ENCODE results near the gene WDR12. TPM values are rescaled to one million over a fixed set of nuclear protein-coding genes. Genes with fewer than 3 reads are reported as not detected.

Gene WDR12
- total and polyA plus RNA-seq, 4 donors: 9.4 to 36.1 (median 16.3) TPM

DNA sequence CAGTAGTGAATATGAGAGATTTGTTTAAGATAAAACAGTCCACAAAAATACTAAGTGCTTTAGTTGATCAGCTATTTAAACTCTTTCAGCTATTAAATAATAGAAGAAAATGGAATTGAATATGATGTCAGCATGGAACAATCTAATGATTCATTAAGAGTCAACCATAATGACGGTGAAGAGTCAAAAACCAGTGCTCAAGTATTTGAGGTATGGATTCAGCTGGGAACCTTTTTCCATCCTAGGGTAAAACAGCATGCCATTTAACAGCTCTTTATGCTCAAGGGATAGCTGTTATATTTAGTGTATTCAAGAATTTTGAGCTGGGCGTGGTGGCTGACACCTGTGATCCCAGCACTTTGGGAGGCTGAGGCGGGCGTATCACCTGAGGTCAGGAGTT is 30.3 kb upstream of the WDR12 start:
- 98 to 99% methylated on average over 4 of the region's 4 CpGs for WGBS, 2 donors
- TF ChIP-seq, protein P1, sequence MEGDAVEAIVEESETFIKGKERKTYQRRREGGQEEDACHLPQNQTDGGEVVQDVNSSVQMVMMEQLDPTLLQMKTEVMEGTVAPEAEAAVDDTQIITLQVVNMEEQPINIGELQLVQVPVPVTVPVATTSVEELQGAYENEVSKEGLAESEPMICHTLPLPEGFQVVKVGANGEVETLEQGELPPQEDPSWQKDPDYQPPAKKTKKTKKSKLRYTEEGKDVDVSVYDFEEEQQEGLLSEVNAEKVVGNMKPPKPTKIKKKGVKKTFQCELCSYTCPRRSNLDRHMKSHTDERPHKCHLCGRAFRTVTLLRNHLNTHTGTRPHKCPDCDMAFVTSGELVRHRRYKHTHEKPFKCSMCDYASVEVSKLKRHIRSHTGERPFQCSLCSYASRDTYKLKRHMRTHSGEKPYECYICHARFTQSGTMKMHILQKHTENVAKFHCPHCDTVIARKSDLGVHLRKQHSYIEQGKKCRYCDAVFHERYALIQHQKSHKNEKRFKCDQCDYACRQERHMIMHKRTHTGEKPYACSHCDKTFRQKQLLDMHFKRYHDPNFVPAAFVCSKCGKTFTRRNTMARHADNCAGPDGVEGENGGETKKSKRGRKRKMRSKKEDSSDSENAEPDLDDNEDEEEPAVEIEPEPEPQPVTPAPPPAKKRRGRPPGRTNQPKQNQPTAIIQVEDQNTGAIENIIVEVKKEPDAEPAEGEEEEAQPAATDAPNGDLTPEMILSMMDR (IDR thresholded peaks at IDR 0.05; ENCODE audit: control extremely low read depth, extremely low read depth): no peak
- Histone ChIP-seq H3K27me3 (ENCODE audit: control insufficient read depth in 3 of 3, insufficient read depth in 3 of 3, low read length in 2 of 3) (no peaks in the 10 kb centered on the region), H3K4me1 (ENCODE audit: control insufficient read depth in 5 of 5, insufficient read depth in 5 of 5, low read length in 5 of 5) (no peaks in the 10 kb centered on the region), H3K9me3 (ENCODE audit: control insufficient read depth in 4 of 4, insufficient read depth in 3 of 4, low read length in 3 of 4) (peaks cover 0 to 4% (median 0%) of the 10 kb centered on the region in 4 donors), H3K4me3 (no peak overlapping the region), H3K27ac (ENCODE audit: low read depth in 1 of 2, low read length in 1 of 2) (no peak overlapping the region), H3K9ac (ENCODE audit: insufficient read depth in 1 of 2, low read length in 2 of 2) (no peak overlapping the region), H3K36me3 (ENCODE audit: control insufficient read depth in 4 of 4, insufficient read depth in 4 of 4, low read length in 4 of 4) (peaks cover 1 to 12% (median 9%) of the 10 kb centered on the region in 4 donors)
- DNase-seq (no peak), ATAC-seq (ENCODE audit: insufficient read depth, low FRiP score) (no peak)

DNA sequence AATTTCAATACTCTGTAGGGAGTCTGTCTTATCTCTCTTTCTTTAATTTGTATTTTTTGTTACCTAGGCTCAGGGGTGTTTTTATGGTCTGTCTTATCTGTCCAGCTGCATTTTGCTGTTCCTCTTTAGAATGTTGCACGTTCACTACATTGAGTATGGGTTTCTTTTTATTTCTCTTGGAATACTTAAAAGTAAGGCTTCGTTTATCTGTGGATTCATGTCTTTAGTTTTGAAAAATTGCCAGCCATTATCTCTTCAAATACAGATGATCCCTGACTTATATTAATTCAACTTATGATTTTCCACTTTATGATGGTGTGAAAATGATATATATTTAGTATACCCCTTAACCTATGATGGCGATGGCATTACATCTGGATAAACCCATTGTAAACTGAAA is 27.5 kb upstream of the WDR12 start:
- Histone ChIP-seq H3K9ac (ENCODE audit: insufficient read depth in 1 of 2, low read length in 2 of 2) (no peak overlapping the region), H3K9me3 (ENCODE audit: control insufficient read depth in 4 of 4, insufficient read depth in 3 of 4, low read length in 3 of 4) (no peaks in the 10 kb centered on the region), H3K4me1 (ENCODE audit: control insufficient read depth in 5 of 5, insufficient read depth in 5 of 5, low read length in 5 of 5) (no peaks in the 10 kb centered on the region), H3K27ac (ENCODE audit: low read depth in 1 of 2, low read length in 1 of 2) (no peak overlapping the region), H3K4me3 (no peak overlapping the region), H3K36me3 (ENCODE audit: control insufficient read depth in 4 of 4, insufficient read depth in 4 of 4, low read length in 4 of 4) (peaks cover 1 to 7% (median 4%) of the 10 kb centered on the region in 4 donors), H3K27me3 (ENCODE audit: control insufficient read depth in 3 of 3, insufficient read depth in 3 of 3, low read length in 2 of 3) (no peaks in the 10 kb centered on the region)
- ATAC-seq (ENCODE audit: insufficient read depth, low FRiP score): no peak
- WGBS, 2 donors: 97 to 98% methylated on average over 3 of the region's 3 CpGs
- DNase-seq: no peak
- TF ChIP-seq, protein P1 (IDR thresholded peaks at IDR 0.05; ENCODE audit: control extremely low read depth, extremely low read depth): no peak

DNA sequence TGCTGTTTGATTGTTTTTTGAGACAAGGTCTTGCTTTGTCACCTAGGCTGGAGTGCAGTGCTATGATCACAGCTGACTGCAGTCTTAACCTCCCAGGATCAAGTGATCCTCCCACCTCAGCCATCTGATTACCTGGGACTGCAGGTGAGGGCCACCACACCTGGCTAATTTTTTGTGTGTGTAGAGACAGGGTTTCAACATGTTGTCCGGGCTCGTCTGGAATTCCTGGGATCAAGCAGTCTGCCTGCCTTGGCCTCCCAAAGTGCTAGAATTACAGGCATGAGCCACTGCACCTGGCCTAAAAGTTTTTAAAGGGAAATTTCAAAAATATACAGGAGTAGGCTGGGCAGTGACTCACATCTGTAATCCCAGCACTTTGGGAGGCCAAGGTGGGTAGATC is 23.0 kb upstream of the WDR12 start:
- Histone ChIP-seq H3K4me1 (ENCODE audit: control insufficient read depth in 5 of 5, insufficient read depth in 5 of 5, low read length in 5 of 5) (no peaks in the 10 kb centered on the region), H3K9ac (ENCODE audit: insufficient read depth in 1 of 2, low read length in 2 of 2) (no peak overlapping the region), H3K27ac (ENCODE audit: low read depth in 1 of 2, low read length in 1 of 2) (no peak overlapping the region), H3K9me3 (ENCODE audit: control insufficient read depth in 4 of 4, insufficient read depth in 3 of 4, low read length in 3 of 4) (no peaks in the 10 kb centered on the region), H3K36me3 (ENCODE audit: control insufficient read depth in 4 of 4, insufficient read depth in 4 of 4, low read length in 4 of 4) (peaks cover 0 to 9% (median 2%) of the 10 kb centered on the region in 4 donors), H3K4me3 (no peak overlapping the region), H3K27me3 (ENCODE audit: control insufficient read depth in 3 of 3, insufficient read depth in 3 of 3, low read length in 2 of 3) (no peaks in the 10 kb centered on the region)
- TF ChIP-seq, protein P1 (IDR thresholded peaks at IDR 0.05; ENCODE audit: control extremely low read depth, extremely low read depth): no peak
- ATAC-seq (ENCODE audit: insufficient read depth, low FRiP score) (no peak), DNase-seq (no peak)
- 95 to 96% methylated on average over 2 of the region's 2 CpGs for WGBS, 2 donors

DNA sequence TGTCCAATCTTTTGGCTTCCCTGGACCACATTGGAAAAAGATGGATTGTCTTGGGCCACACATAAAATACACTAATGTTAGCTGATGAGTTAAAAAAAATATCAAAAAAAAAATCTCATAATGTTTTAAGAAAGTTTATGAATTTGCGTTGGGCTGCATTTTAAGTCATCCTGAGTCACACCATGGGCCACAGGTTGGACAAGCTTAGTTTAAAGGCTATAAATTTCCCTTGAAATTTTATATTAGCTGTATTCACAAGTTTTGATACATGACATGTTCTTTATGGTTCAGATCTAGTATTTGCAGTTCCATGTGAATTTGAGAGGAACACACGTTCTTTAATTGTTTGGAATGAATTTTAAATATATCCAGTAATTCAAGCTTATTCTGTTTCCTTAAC is 22.5 kb upstream of the WDR12 start:
- Histone ChIP-seq H3K4me1 (ENCODE audit: control insufficient read depth in 5 of 5, insufficient read depth in 5 of 5, low read length in 5 of 5) (no peaks in the 10 kb centered on the region), H3K27me3 (ENCODE audit: control insufficient read depth in 3 of 3, insufficient read depth in 3 of 3, low read length in 2 of 3) (no peaks in the 10 kb centered on the region), H3K9ac (ENCODE audit: insufficient read depth in 1 of 2, low read length in 2 of 2) (no peak overlapping the region), H3K36me3 (ENCODE audit: control insufficient read depth in 4 of 4, insufficient read depth in 4 of 4, low read length in 4 of 4) (peaks cover 0 to 5% (median 2%) of the 10 kb centered on the region in 4 donors), H3K4me3 (no peak overlapping the region), H3K9me3 (ENCODE audit: control insufficient read depth in 4 of 4, insufficient read depth in 3 of 4, low read length in 3 of 4) (no peaks in the 10 kb centered on the region), H3K27ac (ENCODE audit: low read depth in 1 of 2, low read length in 1 of 2) (no peak overlapping the region)
- TF ChIP-seq, protein P1 (IDR thresholded peaks at IDR 0.05; ENCODE audit: control extremely low read depth, extremely low read depth): no peak
- WGBS, 2 donors: 92 to 94% methylated on average over 2 of the region's 2 CpGs
- ATAC-seq (ENCODE audit: insufficient read depth, low FRiP score): no peak
- DNase-seq: no peak
